Stimulated activated CD8-positive, alpha-beta memory T cell treated with anti-CD3 and anti-CD28 coated beads, Interleukin-7, amount 100 ng/mL, for 24 hours (primary cell): Measurements from ENCODE around the gene LRRC47.

Source experiments
- DNase-seq: peaks from one replicate; pipeline ENCODE4 v3.0.0-alpha.2; 2020; ENCODE audit warnings: low read depth

Gene LRRC47

DNA sequence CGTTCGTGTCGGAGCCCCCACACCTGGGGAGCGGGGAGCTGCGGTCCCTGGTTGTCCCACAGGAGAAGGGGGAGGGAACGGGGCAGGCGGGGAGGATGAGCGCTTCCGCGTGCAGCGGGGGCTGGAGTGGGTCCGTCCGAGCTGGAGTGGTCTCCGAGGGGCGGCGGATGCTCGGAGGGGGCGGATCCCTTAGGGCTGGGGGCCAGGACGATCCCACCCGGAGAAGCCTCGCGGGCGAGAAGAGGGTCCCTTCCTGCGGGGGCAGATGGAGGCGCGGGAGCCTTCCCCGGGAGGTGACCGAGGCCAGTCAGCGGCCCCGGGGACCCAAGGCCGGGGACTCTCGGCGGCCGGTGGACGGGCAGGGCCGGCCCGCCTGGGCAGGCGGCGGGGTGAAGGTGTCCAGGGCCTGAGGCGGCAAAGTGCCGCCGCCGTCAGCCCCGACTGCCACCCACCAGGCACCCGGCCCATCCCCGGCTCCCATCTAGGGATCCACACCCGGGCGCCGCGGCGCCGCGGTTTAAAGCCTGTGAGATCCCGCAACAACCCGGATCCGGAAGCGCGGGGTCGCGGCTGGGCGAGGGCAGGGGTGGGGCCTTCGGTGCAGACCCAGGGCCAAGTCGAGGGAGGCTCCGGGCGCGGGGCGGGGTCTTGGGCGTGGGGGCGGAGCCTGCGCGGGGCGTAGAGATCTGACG is 49.3 kb downstream of the LRRC47 start:
- DNase-seq = peak; percentile 78

DNA sequence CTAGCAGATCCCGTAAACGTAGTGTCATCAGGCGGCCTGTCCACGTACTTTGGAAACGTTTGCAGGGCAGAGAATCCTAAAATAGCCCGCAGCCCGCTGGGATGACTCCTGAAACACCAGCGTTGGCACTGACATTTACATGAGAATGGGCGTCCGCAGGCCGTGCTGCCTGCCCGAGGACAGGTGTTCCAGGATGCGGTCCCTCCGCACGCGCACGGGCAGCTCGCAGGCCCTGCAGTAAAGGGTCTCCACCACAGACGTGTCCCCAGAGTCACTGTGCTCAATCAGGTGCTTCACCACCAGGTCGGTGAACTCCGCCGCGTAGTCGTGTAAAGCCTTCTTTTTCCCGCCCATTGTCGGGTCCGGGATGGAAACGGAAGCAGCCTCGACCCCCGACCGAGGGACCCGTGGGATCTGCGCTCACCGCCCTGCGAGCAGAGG is 49.9 kb downstream of the LRRC47 start:
- no peak for DNase-seq

- DNase-seq = no peak
Measured at GRCh38 chr1:3745590-3746381, 50.5 kb downstream of the LRRC47 start.

DNA sequence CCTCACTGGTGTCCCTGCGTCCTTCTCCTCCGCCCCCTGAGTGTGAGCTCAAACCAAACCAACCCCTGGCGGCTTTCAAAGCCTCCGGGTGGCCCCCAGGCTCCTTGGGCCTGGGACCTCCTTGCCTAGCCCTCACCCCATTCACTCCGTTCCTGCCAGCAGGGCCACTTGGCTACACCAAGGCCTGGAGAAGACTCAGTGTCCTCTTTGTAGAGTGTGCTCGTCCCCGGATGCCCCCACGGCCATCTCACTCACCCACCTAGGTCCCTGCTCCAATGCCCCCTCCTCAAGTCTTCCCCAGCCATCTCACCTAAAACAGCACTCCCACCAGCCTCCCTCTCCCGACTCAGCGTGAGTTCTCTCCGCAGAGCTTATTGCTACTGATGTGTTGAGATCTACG is 51.2 kb downstream of the LRRC47 start:
- no peak for DNase-seq

DNA sequence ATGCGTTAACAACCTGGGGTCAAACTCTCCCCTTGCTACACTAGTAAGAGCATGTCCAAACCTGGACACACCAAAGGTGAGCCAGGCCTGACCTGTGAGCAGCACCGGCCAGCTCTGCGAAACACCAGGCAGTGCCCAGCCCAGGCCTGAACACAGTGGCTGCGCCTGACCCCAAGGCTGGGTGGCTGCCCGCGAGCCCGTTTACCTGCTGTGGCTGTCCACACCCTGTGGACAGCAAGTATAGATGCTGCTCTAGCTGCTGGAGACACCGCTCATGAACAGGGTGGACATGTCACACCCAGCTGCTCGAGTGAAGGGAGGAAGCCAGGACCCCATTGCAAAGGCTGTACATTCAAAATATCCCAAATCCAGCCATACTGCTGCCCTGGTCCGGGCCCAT is 51.7 kb downstream of the LRRC47 start:
- DNase-seq = no peak

- no peak for DNase-seq
Measured at GRCh38 chr1:3743826-3744225, 52.5 kb downstream of the LRRC47 start.

- DNase-seq = no peak
Measured at GRCh38 chr1:3743421-3743820, 52.9 kb downstream of the LRRC47 start.

DNA sequence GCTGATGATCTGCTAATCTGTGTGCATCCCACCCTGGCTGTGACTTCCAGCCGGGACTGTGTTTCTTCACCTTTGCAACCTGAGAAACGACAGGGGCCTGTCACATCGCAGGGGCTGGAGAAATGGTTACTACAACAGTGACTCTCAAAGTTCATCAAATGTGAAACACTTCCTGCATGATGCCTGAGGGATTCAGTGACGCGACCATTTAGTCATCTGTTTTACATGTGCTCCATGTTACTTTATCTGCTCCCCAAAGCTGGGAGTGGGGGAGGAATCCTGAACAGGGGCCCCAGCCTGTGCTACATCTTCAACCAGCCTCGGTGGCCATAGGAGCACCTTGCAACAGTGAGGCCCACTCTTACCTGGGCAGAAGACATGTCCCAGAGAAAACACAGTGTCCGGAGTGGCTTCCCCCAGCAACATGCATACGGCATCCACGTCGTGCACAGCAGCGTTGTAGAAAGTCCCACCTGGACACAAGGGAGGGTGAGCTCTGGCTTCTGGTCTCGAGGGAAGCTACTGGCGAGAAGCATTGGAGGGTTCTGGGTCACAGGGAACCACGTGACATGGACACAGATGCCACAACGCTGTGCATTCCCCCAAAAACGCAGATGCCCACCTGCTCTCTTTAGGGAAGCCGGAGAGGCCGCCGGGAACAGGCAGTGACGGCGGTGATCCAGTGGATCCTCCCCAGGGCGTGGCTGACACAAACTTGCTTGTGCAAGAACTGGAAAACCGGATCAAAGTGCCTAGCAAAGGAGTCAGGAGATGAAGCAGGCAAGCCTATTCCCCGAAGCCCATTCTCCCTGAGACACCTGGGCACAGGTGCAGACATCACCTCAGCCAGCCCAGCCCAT is 53.6 kb downstream of the LRRC47 start:
- no peak for DNase-seq

DNA sequence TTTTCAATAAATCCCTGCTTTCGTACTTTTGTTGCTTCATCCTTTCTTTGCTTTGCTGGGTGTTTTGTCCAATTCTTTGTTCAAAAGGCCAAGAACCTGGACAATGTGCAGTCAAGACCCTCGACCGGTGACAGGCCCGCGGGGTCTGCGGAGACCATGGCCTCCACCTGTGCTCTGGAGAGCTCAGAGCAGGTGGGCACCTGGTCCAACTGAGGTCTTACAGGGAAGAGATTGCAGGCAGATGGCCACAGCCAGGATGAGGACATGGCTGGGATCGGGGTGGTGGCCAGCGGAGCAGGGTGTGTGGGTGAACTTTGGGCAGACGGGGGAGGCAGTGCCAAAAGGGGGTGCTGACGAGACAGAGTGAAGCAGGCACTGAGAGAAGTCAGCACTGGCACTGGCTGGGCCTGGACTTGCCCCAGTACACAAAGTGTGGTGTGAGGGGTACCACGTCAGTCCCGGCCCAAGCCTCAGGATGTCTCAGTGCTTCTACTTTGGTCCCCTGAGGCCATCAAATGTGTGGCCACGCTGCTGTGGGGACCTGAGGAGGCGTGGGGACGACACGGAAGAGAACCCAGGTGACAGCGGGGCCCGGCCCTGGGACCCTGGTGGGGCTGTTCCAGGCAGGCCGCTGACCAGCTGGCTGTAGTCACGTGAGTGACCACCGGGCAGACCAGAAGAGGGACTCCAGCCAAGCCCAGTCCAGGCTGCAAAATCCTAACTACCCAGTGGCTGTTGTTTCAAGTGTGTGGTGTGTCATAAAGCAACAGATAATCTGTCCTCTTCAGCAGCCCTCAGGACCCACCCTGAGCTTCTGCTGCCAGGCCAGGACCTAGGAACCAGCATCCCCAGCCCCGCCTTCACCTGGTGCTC is 54.5 kb downstream of the LRRC47 start:
- DNase-seq = no peak

DNA sequence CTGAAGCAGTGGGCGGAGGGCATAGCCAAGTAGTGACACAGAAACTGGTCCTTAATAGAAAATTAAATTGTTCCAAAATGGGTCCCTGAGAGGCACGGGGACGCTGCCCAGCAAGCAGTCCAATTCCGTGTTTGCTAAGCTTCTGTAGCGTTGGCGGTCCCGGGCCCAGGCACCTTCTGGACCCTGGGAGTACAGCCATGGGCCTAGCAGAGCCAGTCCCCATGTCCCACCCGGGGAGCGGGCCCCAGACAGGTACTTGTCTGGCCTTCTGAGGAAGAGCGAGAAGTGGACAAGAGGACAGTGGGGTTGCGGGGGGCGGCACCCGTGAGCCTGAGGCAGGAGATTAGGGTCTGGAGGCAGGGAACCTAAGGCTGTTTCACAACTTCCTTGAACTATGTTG is 55.5 kb downstream of the LRRC47 start:
- DNase-seq = no peak

DNA sequence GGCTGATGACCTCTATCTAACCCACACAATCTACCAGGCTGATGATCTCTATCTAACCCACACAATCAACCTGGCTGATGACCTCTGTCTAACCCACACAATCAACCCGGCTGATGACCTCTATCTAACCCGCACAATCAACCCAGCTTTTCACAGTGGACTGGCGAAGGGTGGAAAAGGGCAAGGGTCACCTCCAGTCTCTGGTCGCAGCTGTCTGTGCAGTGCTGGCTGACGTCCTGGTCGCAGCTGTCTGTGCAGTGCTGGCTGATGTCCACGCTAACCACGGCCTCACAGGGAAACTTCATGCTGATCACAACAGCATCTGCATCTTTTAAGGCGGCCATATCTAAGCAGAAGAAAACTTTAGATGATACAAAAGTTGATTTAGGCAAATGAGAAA is 56.3 kb downstream of the LRRC47 start:
- DNase-seq = no peak

GRCh38 chr1:3738943-3739342 is 57.4 kb downstream of the LRRC47 start:
- no peak for DNase-seq

- no peak for DNase-seq
Measured at GRCh38 chr1:3736708-3737107, 59.6 kb downstream of the LRRC47 start.

- no peak for DNase-seq
Measured at GRCh38 chr1:3736131-3736561, 60.2 kb downstream of the LRRC47 start.

- no peak for DNase-seq
Measured at GRCh38 chr1:3735688-3736087, 60.6 kb downstream of the LRRC47 start.

DNA sequence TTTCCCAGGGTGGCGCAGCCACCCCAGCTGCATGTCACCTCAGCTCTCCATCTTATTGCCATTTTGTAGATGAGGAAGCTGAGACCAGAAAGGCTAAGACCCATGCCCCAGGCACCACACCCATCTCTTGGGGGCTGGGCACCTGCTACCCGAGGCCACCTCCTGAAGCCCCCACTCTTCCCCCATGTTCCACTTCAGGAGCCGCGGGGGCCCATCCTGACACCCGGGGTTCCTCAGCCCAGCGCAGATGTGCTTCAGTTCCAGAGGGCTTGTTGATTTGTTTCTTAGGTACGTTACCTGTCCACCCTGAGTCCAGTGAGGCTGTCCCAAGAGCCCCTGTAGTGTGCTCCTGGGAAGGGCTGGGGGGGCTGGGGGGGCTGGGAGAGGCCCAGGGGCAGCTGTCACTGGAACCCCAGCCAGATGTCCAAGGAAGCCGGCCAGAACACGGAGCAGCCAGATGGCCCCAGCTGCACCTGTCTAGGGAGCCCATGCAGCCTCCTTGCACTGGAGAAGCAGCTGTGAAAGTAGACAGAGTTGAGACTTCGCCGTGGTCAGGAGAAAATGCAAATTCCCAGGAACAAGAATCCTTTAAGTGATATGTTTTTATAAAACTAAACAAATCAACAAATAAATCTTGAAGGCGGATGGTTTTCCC is 61.1 kb downstream of the LRRC47 start:
- no peak for DNase-seq

GRCh38 chr1:3734602-3735001 is 61.7 kb downstream of the LRRC47 start:
- no peak for DNase-seq

GRCh38 chr1:3733883-3734589 is 62.3 kb downstream of the LRRC47 start:
- DNase-seq = no peak

- no peak for DNase-seq
Measured at GRCh38 chr1:3733094-3733882, 63.0 kb downstream of the LRRC47 start.
